Epithelial cell of proximal tubule (primary cell): ENCODE data around the gene USP38. TPM values are rescaled to one million over a fixed set of nuclear protein-coding genes. Genes with fewer than 3 reads are reported as not detected.
A peak's percentile ranks its signal among the peaks of the same experiment; 100 is the strongest.
"Not testable (repeated sequence)": the region's sequence is repeated elsewhere in the genome, so short reads cannot be mapped to it uniquely, and the experiment has no call there.

Experiments used
- DNase-seq: peaks from one replicate; pipeline ENCODE4 v3.0.0-alpha.2; 2011; ENCODE audit warnings: low read depth
- H3K4me3 ChIP-seq: 2 replicates; pipeline ENCODE4 v1.5.1; 2011; ENCODE audit warnings: low read depth, mild to moderate bottlenecking, low read length
- total RNA-seq: library from RNA; depleted of rRNA; stranded (reverse); fragments of >200 nt; gene quantifications from 2 replicates; pipeline ENCODE4 v1.2.3, GENCODE V29; 2015
- TF ChIP-seq, protein P1 (sequence below): conservative IDR thresholded peaks from 2 replicates; pipeline ENCODE4 v1.5.1; 2012; ENCODE audit warnings: low read depth, mild to moderate bottlenecking, low read length

The USP38 gene
- total RNA-seq, 1 donor from 2014 or later, result 13.7 TPM

DNA sequence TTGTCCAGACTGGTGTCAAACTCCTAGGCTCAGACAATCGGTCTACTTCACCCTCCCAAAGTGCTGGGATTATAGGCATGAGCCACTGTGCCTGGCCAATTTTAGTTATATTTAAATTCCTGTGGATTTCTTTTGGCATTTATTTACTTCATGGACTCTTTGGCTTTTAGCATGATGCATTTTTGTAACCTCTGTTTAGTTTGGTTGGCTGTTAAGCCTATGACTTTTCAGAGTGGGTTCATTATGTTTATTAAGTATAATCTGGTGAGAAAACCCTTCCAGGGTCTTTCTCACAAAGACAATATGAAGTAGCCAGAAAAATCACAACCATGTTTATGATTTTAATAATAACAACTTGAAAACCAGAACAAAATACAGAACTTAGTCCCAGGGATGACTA is 49.4 kb downstream of the USP38 start:
- no peak for DNase-seq
- H3K4me3 ChIP-seq, result no peak overlapping the region
- TF ChIP-seq, protein P1, sequence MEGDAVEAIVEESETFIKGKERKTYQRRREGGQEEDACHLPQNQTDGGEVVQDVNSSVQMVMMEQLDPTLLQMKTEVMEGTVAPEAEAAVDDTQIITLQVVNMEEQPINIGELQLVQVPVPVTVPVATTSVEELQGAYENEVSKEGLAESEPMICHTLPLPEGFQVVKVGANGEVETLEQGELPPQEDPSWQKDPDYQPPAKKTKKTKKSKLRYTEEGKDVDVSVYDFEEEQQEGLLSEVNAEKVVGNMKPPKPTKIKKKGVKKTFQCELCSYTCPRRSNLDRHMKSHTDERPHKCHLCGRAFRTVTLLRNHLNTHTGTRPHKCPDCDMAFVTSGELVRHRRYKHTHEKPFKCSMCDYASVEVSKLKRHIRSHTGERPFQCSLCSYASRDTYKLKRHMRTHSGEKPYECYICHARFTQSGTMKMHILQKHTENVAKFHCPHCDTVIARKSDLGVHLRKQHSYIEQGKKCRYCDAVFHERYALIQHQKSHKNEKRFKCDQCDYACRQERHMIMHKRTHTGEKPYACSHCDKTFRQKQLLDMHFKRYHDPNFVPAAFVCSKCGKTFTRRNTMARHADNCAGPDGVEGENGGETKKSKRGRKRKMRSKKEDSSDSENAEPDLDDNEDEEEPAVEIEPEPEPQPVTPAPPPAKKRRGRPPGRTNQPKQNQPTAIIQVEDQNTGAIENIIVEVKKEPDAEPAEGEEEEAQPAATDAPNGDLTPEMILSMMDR, result no peak

DNA sequence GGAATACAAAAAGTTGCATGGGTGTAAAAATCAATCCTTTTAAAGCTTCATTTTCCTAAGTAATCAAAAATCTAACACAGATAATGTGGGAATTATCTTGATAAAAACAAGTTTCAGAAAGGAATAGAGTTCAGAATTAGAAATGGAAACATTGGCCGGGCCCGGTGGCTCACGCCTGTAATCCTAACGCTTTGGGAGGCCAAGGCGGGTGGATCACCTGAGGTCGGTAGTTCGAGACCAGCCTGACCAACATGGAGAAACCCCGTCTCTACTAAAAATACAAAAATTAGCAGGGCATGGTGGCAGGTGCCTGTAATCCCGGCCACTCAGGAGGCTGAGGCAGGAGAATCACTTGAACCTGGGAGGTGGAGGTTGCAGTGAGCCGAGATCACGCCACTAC is 52.5 kb downstream of the USP38 start:
- DNase-seq, H3K4me3 ChIP-seq: not testable (repeated sequence)

DNA sequence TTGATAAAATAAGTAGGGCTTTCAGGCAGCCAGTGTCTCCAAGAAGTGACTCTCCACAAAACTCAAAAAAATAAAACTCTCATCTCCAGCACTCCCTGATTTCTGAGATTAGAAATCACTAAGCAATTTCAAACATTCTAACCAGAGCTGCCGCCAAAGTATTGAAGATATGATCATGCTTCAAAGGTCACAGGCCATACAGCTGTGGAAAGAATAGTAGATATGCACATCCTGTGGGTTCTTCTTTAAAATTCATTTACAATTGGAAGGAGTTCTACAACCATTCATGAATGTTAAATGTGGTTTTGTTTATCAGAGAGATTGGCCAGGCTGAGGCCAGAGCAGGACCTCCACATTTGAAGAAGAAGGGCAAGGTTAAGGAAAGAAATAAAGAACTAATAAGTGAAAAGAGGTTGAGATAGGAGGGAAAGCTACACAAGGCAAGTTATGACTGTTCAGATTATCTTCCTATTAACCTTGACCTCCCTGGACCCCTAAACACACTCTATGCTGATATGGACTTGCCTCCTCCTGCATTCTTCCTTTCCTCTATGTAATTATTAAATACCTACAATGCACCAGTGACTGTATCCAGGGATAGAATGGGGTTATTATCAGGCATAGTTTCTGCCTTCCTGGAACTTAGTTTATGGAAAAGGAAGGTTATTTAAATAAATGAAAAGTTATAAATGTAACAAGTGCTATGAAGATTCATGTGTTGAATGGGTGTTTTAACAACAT is 56.4 kb downstream of the USP38 start:
- TF ChIP-seq, protein P1, result no peak
- no peak overlapping the region for H3K4me3 ChIP-seq
- no peak for DNase-seq

DNA sequence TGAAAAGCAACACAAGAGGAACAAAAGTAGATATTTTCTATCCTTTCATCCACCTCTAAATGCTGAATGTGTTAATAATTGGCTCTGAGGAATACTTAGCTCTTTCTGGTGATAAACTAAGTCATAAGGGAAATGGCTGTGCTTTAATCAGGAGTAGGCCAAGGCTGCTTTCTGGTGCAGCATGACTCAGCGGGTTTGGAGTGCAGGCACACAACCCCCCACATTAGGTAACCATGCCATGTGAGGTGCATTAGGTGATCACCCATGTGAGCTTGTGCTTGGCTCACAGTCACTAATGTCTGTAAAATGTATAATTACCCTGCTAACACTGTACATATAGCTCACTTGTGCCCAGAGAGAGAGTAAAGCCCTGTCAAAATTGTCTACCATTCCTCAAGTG is 57.2 kb downstream of the USP38 start:
- DNase-seq, result peak; percentile 57
- TF ChIP-seq, protein P1, result no peak
- H3K4me3 ChIP-seq, result no peak overlapping the region

DNA sequence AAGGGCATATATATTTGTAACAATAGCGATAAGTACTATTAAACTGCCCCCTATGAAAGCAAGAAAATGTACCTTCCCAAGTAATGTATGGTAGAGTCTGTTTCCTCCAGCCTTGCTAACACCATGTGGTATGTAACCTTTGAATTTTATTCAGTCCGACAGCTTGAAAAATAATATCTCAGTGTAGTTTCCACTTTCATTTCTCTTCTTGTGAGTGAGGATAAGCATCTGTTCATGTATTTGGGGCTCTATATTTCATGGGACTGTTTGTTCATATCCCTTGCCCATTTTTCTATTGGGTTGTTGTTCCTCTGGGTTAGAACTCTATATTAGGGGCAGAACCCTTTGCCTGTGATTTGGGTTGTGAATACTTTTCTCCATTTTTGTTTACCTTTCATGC is 58.3 kb downstream of the USP38 start:
- H3K4me3 ChIP-seq, result no peak overlapping the region
- TF ChIP-seq, protein P1, result no peak
- no peak for DNase-seq

DNA sequence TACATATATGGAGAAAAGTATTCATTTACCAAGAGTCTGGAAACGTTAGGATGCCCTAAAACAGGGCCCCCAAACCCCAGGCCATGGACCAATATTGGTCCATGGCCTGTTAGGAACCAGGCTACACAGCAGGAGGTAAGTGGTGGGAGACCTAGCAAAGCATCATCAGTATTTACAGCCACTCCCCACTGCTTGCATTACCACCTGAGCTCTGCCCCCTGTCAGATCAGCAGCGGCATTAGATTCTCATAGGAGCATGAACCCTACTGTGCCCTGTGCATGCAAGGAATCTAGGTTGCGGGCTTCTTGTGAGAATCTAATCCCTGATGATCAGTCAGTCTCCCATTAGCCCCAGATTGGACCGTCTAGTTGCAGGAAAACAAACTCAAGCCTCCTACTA is 62.3 kb downstream of the USP38 start:
- TF ChIP-seq, protein P1, result no peak
- DNase-seq, result no peak

DNA sequence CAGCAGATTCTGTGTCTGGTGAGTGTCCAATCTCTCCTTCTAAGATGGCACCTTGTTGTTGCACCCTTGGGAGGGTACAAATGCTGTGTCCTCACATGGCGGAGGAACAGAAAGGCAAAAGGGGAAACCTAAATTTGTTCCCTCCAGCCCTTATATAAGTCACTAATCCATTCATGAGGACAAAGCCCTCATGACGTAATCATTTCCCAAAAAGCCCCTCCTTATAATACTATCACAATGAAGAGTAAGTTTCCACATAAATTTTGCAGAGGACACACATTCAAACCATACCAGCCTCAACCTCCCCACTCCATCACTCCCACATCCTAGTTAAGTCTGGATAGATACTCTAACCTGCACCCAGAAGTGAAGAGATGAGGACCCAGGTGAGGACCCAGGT is 63.1 kb downstream of the USP38 start:
- DNase-seq, result no peak
- H3K4me3 ChIP-seq, result no peak overlapping the region
- TF ChIP-seq, protein P1, result no peak

More for the DNA sequence above, 62.3 kb downstream of the USP38 start:
- no peak overlapping the region for H3K4me3 ChIP-seq
